HG03108 (cell line): Measurements from ENCODE around the gene ARHGAP24.
A peak's percentile ranks its signal among the peaks of the same experiment; 100 is the strongest.
"Not testable (repeated sequence)": the region's sequence is repeated elsewhere in the genome, so short reads cannot be mapped to it uniquely, and the experiment has no call there.

ENCODE experiments used
- ATAC-seq: cut with Tn5 transposase; IDR thresholded peaks from one replicate; pipeline ENCODE4 v1.9.1; 2021; ENCODE audit warnings: moderate library complexity; ENCODE audit not compliant: unreplicated experiment

Gene ARHGAP24

DNA sequence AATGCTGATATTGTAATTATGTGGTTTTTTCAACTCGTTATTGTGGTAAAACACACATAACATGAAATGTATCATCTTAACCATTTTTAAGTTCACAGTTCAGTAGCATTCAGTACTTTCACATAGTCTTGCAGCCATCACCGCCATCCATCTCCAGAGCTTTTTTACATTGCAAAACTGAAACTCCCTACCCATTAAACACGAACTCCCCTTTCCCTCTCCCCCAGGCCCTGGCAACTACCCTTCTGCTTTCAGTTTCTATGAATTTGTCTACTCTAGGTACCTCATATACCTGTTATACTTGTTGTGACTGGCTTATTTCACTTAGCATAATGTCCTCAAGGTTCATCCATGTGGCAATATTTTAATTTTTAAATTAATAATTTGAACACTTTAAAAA is 504.3 kb downstream of the ARHGAP24 start:
- no peak for ATAC-seq

GRCh38 chr4:85986266-85986665 is 511.3 kb downstream of the ARHGAP24 start:
- no peak for ATAC-seq

GRCh38 chr4:85993641-85994040 is 518.7 kb downstream of the ARHGAP24 start:
- ATAC-seq, result no peak

DNA sequence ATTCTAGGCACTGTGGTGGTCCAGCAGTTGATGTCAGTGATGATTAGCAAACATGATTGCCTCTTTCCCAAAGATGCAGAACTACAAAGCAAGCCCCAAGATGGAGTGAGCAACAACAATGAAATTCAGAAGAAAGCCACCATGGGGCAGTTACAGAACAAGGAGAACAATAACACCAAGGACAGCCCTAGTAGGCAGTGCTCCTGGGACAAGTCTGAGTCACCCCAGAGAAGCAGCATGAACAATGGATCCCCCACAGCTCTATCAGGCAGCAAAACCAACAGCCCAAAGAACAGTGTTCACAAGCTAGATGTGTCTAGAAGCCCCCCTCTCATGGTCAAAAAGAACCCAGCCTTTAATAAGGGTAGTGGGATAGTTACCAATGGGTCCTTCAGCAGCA is 519.6 kb downstream of the ARHGAP24 start:
- no peak for ATAC-seq

- no peak for ATAC-seq
These were observed 520.4 kb downstream of the ARHGAP24 start for GRCh38 chr4:85995361-85995760.

GRCh38 chr4:86001591-86001990 is 526.6 kb downstream of the ARHGAP24 start:
- no peak for ATAC-seq

DNA sequence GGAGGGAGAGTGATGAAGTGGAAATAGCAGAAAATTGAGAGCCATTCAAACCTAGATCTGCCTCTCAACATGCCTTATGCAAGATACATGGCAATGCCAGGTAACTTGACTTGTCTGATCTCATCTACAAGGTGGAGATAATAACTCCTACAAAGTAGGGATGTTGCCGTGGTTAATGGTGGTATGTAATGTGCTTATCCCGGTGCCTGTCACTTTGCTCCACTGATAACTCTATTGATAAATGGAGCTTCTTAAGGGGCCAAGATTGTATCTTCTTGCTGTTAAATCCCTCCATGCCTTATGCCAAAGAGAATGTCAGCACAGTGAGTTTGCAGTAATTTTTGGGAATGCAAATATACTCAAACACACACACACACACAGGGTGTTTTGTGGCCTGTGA is 529.1 kb downstream of the ARHGAP24 start:
- no peak for ATAC-seq

- no peak for ATAC-seq
These were observed 531.1 kb downstream of the ARHGAP24 start for GRCh38 chr4:86006057-86006456.

DNA sequence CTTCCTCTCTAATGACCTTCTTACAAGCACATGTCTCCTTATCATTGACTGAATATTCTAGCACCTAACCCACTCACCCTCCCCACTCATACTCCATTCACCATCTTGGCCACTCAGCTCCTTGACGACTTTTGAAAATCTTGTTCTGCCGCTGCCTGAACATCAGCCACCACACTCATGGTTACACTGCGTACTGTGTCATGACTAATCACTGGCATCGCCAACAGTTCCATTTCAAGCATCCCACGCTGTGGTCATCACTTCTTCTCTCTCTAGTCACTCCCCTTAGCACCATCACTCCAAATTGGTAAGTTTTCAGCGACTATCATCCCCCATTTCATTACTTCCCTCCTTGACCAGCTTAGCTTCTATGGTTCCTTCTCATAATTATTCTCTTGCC is 532.1 kb downstream of the ARHGAP24 start:
- ATAC-seq, result no peak

- ATAC-seq, result no peak
These were observed 536.2 kb downstream of the ARHGAP24 start for GRCh38 chr4:86011117-86011516.

DNA sequence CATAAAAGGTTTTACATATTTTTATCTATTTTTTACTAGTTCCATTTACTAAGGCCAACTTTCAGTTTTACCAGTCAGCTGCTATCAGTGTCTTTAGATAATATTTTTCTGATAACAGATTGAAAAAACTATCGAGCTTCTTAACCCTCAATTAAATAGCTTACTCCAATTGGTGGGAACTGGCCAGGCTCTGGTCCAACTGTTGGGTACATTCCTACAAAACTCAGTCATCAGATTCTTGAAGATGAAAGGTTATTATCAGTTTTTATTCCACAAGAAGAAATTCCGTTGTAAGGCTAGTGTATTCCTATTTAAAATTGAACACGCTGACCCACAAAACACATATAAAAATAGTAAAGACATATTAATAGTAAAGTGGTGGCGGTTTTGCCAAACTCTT is 538.7 kb downstream of the ARHGAP24 start:
- no peak for ATAC-seq

GRCh38 chr4:86014599-86014998 is 539.6 kb downstream of the ARHGAP24 start:
- peak; percentile 87 for ATAC-seq

DNA sequence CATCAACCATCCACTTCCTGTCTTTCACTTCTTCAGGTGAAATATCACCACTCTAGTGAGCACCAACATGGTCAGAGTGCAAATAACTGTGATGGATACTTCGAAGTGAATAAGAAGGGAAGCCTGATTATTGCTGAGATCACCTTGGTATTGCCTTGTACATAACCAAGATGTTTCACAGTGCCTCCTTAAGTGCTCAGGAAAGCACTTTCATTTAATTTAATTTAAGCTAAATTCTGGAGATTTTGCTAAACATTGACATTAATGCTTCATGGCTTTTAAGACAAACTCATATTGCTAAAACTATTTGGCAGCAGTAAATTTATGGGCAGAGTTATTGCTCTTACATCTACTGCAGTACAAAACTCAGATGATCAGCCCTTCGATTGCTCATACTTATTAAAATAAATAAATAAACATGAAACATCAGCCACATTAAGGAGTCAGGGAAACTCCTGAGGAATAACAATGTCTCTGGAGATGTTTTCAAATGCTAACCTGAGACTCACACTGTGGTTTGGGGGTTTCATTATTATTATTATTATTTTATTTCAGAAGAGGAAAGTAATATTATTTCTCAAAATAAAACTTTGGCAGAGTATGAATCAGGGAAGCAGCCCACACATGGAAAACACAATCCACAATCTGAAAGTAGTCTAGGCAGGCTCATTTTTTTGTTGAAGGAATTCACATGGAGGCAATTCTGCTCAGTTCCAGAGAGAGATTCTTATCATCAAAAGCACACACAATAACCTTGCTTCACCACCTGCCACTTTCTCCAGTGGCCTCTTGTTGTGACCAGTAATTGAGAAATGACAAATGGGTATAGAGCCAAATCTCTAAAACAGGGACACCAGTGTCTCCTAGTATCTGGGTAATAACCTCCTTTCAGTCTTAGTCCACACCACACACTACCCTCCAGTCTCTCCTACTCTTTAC is 540.7 kb downstream of the ARHGAP24 start:
- ATAC-seq, result no peak

DNA sequence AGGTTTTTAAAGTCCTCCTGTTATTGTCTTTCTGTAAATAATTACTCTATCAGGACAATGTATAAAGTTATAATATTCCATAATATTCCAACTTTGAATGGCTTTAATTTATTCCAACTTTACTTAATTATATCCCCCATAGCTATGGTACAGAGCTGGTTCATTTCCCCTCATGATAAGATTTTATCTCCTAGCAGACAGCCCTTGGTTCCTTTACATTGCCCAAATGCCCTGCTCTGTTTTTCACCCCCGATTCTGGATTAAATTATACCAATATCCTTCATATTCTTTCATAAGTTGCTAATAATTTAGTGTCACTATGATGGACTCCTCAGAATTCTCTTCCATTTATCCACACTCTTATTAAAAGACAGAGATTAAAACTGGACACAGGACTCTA is 544.4 kb downstream of the ARHGAP24 start:
- ATAC-seq, result no peak

DNA sequence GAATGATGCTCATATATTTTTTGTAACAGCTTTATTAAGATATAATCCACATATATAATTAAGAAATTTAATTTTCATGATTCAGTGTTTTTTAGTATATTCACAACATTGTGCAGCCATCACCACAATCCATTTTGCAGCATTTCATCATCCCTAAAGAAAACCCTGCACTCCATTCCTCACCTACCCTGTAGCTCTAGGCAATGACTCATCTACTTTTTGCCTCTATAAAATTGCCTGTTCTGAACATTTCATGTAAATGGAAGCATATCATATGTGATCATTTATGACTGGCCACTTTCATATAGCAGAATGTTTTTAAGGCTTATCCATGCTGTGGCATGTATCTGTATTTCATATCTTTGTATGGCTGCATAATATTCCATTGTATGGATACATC is 545.0 kb downstream of the ARHGAP24 start:
- ATAC-seq, result no peak

DNA sequence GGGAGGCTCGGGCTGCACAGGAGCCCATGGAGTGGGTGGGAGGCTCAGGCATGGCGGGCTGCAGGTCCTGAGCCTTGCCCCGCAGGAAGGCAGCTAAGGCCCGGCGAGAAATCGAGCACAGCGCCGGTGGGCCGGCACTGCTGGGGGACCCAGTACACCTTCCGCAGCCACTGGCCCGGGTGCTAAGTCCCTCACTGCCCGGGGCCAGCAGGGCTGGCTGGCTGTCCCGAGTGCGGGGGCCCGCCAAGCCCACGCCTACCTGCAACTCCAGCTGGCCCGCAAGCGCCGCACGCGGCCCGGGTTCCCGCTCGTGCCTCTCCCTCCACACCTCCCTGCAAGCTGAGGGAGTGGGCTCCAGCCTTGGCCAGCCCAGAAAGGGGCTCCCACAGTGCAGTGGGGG is 546.7 kb downstream of the ARHGAP24 start:
- not testable (repeated sequence) for ATAC-seq

GRCh38 chr4:86026720-86027119 is 551.8 kb downstream of the ARHGAP24 start:
- ATAC-seq, result no peak

- ATAC-seq, result no peak
These were observed 557.0 kb downstream of the ARHGAP24 start for GRCh38 chr4:86031927-86032326.

GRCh38 chr4:86032476-86033022 is 557.6 kb downstream of the ARHGAP24 start:
- no peak for ATAC-seq

DNA sequence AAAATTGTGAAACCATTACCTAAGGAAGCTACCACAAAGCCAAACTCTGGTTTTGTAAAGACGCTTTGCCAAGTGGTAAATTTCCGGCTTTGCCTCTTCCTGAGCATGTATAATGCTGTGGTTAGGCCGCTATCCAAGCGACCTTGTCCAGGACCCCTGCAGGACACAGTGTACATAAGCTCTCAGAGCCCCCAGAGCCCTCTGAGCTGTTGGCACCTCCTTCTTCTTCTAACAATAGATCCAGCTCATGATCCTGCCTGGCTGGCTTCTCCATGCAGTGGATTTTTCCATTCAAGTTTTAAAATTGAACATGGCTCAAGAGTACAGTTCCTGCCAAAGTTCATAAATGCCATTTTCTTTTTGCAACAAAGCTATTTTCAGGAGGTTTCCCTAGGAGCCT is 558.2 kb downstream of the ARHGAP24 start:
- ATAC-seq, result no peak

DNA sequence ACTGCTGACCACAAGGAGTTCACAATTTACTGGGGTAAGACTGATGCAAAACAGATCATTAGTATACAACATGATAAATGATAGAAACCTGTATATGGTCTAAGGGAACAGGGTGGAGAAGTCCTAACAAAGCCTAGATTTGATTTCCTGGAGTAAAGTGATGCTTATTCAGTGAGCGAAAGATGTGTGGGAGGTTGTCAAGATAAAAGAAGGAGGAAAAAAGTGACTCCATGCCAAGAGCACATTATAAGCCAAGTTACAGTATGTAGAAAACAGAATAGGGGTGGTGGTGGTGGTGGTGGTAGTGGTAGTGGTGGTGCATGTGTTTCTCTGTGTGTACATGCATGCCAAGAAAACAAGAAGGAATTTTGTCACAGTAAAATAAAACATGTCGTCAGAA is 559.7 kb downstream of the ARHGAP24 start:
- ATAC-seq, result no peak

GRCh38 chr4:86035688-86036087 is 560.7 kb downstream of the ARHGAP24 start:
- ATAC-seq, result no peak

DNA sequence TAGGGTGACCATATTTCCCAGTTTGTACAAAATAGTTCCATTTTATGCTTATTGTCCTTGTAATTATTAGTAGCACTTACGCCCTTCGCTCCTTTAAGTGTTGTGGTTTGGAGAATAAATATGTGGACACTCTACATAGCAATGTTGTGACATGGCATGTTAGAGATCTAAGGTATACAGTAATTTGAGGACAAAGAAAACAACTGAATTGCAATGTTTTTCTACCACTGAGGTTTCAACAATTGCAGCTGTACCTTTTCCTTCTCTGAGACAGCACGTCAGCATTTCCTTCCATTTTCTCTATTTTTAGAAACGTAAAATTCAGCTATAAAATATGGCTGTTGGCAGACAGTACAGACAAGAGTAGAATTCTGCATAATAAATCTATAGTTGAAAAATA is 561.8 kb downstream of the ARHGAP24 start:
- ATAC-seq, result no peak
